Measurements from ENCODE around the gene CDH4.
A peak's percentile ranks its signal among the peaks of the same experiment; 100 is the strongest.

Gene CDH4

DNA sequence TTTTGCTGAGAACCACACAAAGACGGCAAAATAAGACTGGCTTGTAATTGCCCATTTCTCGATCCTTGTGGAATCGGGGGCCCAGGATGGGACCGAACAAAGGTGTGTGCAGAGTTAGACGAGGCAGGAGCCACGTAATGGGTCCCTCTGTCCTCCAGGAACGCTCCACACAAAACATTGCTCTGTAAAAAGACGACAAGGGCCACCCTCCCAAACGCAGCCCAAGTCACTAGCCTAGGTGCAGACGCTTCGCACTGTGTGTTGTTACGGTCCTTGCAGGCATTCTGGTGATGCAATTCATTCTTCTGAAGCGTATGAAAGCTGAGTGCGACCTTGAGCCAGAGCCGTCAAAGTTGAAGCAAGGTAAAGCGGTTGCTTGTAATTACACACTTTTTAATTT, 450.2 kb downstream of the CDH4 start:
- no peak for DNase-seq

DNA sequence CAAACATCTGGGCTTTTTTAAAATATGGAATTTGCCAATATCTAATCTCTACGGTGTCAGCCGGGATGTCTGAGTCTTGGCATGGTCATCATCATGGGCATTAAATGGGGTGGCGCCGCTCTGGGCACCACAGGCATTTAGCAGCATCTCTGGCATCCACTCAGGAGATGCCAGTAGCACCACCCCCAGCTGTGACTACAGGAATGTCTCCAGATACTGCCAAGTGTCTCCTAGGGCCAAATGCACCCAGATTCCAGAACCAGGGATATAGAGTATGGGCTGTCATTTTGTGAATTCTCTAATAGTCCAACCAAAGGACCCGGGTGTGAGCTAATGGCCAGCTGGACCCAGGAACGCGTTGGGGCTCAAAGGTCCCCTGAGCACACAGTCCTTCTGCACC, 452.6 kb downstream of the CDH4 start:
- DNase-seq = no peak

GRCh38 chr20:61705386-61706258, 453.6 kb downstream of the CDH4 start:
- DNase-seq = no peak

DNA sequence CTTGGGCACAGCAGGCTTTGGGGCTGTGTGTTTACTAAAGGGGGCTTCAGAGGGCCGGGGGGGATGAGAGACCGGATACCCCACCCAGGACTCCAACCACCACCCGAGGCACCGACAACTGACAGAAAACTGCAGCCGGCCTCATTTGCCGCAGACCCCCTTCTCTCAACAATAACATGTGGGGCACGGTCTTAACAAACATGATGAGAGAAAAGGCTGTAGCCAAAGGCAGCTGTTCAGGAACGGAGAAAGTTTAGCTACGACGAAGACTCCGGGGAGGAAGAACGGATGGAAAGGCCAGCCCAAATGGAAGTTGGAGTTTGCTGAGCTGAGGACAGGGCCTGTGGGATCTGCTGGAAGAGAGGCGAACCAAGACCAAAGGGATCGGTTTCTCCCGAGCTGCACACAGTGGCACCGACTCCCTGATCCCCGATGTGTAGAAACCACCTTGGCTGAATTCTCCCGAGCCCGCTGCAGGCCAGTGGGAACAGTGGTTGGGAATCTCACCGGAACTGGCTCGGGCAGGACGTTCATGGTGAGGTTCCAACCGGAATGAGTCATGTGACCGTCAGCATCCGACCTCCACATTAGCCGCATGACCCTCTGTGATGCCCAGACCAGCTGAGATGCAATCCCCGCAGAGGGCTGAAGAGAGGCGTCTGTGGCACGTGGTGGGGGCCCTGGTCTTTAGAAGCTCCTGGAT, 454.3 kb downstream of the CDH4 start:
- no peak for DNase-seq

DNA sequence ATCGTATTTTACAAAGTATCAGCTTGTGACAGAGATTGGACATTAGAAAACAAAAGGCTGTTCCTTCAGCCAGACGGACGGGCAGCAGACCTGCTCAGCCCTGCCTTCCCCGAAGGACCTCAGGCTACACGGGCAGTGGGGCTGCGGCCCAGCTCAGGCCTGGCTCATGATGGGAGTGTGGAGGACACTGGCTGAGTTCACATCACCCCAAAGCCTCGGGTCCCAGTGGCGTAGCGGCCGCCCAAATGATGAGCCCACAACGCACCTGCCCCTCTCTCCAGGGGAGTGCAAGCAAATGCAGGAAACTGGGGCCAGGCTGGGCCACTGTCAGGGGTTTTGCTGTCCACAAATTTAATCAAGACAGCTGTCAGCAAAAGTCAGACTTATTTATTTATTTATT, 456.8 kb downstream of the CDH4 start:
- DNase-seq = no peak

DNA sequence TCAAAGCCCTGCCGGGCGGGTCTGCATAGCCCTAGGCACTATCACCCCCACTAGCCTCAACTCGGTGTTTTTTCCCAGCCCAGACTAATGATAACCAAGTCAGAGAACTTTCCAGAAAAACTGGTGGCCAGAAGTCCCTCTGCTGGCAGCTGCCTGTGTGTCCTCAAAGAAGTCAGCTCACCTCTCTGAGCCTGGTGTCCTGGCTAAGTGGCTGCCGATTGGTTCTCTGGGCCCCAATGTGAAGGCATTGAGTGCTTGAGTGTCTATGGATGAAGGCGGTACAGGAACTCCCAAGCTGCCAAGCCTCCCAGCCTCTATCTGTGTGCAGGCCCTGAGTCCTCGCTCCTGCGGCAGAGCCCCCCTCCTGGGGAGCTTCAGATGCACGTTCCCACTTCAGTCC, 458.0 kb downstream of the CDH4 start:
- DNase-seq = no peak

GRCh38 chr20:61712688-61713087, 460.6 kb downstream of the CDH4 start:
- DNase-seq = no peak

GRCh38 chr20:61718361-61719005, 466.4 kb downstream of the CDH4 start:
- DNase-seq = no peak

DNA sequence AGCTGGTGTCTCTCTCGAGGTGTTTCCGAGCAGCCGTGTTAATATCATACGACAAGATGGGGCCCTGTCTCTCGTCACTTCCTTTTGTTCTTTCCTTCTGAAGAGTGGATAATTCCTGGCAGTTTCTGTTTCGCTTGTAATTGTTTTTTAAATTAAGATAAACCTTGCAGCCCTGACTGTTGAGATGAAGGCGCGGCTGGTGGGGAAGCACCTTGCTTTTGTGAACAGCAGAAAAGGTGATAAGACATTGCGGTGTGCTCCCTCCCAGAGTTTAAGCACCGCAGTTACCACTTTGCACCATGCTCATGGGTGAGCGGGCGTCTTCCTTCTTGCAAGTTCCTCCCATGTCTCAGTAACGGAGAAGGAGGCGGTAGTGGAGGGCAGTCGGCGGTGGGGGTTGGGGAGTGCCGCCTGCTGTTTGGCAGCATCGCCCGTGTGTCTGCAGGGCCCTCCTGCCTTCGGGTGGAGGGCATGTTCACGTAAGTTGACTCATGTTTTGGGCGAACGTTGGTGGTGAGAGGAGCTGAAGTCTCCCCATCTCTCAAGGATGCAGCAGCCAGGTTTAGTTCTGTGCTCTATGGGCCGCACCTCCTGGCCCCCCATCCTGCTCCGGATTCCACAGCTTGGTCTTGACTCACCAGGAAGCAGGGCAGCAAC, 467.8 kb downstream of the CDH4 start:
- DNase-seq = peak; percentile 39

GRCh38 chr20:61720348-61720696, 468.3 kb downstream of the CDH4 start:
- DNase-seq = no peak

GRCh38 chr20:61722146-61722678, 470.2 kb downstream of the CDH4 start:
- no peak for DNase-seq

GRCh38 chr20:61723529-61724257, 471.6 kb downstream of the CDH4 start:
- DNase-seq = no peak

GRCh38 chr20:61724376-61724775, 472.3 kb downstream of the CDH4 start:
- DNase-seq = no peak

GRCh38 chr20:61725145-61725544, 473.1 kb downstream of the CDH4 start:
- DNase-seq = no peak

GRCh38 chr20:61725966-61726365, 473.9 kb downstream of the CDH4 start:
- no peak for DNase-seq

DNA sequence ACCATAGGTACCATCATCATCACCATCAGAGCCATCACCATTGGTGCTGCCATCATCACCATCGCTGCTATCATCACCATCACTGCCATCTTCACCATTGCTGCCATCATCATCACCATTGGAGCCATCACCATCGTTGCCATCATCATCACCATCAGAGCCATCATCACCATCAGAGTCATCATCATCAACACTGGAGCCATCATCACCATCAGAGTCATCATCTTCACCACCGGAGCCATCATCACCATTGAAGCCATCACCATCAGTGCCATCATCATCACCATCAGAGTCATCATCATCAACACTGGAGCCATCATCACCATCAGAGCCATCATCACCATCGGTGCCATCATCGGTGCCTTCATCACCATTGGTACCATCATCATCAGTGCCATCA, 474.9 kb downstream of the CDH4 start:
- no peak for DNase-seq

DNA sequence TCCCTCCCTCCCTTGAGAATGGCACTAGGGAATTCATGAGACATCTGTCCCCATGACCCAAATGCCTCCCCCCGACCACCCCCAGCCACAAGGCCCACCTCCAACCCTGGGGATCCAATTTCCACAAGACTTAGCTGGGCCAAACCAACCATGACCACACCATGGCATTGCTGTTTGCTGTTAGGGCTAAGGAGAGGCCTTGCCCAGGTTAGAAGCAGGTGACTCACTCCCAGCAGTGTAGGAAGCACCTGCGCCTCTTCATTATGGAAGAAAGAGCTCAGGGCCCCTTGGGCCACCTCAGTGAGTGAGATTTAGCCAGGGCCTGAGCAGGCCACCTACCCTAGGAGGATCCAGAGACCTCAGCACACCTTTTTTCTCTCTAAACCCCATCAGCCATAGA, 475.7 kb downstream of the CDH4 start:
- no peak for DNase-seq

DNA sequence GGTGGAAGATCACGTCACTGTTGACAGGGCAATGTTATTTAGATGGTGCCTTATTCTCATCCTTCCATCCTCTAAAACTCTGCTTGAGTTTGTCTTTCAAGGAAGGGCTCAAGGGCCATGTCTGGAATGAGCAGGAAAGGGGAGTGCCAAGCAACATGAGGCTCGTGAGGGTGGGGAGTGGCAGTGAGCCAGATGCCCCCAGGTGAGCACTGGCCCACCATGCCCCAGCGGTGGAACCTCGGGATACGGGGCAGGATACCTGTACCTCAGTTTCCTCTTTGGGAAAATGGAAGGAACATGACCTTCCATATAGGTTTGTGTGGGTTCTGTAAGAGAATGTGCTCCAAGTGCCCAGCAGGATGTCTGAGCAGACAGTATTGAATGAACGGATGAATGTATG, 476.3 kb downstream of the CDH4 start:
- no peak for DNase-seq

GRCh38 chr20:61728786-61729770, 477.0 kb downstream of the CDH4 start:
- no peak for DNase-seq

DNA sequence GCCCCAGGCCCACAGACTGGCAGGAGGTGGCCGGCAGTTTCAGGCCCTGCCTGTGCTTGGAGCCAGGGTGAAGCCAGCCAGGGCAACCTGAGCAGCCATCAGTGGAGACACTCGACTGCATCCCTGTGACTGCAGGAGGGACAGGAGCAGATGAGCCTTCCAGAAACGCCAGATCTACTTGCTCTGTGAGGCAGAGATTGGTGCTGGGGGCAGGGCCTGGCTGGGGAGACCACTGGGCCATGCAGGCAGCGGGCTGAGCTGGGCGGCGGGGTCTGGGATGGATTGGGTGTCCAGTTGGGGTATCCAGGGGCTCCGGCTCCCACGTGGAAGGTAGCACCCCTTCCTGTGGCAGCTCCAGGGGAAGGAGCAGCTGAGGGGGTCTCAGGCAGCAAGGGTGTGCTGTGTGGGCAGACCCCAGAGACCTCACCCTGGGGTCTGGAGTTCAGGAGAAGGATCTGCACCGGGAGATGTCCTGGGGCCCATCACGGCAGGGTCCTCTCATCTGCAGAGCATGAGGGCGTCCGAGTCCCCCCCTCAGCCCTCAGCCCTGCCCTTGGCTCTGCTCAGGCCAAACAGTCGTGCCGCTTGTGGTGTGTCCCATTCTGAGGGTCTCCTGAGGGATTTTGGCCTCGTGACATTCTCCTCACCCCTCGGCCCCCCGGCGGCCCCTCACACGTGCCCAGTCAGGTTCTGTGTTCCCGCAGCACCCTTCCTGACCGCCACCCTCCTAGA, 478.7 kb downstream of the CDH4 start:
- no peak for DNase-seq
